BLaER1 treated with 17β-estradiol and CSF1 and Interleukin-3, amounts not matched to agents 10 nM and 100 nM (cell line): Measurements from ENCODE around the gene ADGRV1.

Experiments
- H3K27ac ChIP-seq, 11 experiments: shearing (Covaris generic); formaldehyde crosslinking; 2 replicates each; pipeline ENCODE4 v1.8.1; 2022
- H3K27me3 ChIP-seq, 11 experiments: shearing (Covaris generic); formaldehyde crosslinking; 2 replicates each; pipeline ENCODE4 v1.8.1; 2022
- H3K36me3 ChIP-seq, 11 experiments: shearing (Covaris generic); formaldehyde crosslinking; 2 replicates each; pipeline ENCODE4 v1.8.1; 2022
- H3K4me1 ChIP-seq, 10 experiments: shearing (Covaris generic); formaldehyde crosslinking; 2 replicates each; pipeline ENCODE4 v1.8.1; 2022
- H3K4me2 ChIP-seq, 11 experiments: shearing (Covaris generic); formaldehyde crosslinking; 2 replicates each; pipeline ENCODE4 v1.8.1; 2022
- H3K4me3 ChIP-seq, 10 experiments: shearing (Covaris generic); formaldehyde crosslinking; 2 replicates each; pipeline ENCODE4 v1.8.1; 2022
- H3K9ac ChIP-seq, 11 experiments: shearing (Covaris generic); formaldehyde crosslinking; 2 replicates each; pipeline ENCODE4 v1.8.1; 2022
- H3K9me3 ChIP-seq, 11 experiments: shearing (Covaris generic); formaldehyde crosslinking; replicated peaks in 1 of 11; 2 replicates each; pipeline ENCODE4 v1.8.1; 2022
- H4K20me1 ChIP-seq, 11 experiments: shearing (Covaris generic); formaldehyde crosslinking; 2 replicates each; pipeline ENCODE4 v1.8.1; 2022
- Cebpa-rat ChIP-seq, 11 experiments: shearing (Covaris generic); IDR thresholded peaks; 2 replicates each; pipeline ENCODE4 v1.8.1; 2022

The ADGRV1 gene

DNA sequence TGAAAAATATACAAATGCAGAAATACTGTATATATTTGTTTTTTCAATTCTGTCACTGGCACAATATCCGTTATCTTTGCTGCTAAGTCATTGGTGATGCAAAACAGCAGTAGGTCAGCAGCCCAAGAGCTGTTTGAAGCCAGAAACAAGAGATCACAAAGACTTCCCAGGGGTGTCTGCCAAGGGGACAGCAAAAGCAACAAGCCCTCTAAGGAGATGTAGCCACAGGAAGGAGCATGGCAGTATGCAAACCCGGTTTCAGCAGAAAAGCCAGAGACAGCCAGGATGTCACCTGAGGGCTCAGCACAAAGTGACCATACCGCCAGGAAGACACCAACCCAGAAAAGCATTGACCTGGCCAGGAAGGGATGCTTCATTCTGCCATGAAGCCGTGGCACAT, 583.0 kb downstream of the ADGRV1 start:
- Histone ChIP-seq H3K36me3 (no peaks in the 10 kb centered on the region), H3K27ac (no peak overlapping the region), H3K4me3 (no peak overlapping the region), H3K4me2 (peak overlapping the region in 5 of 11 experiments; percentile 46 to 82 (median 58); a peak in 8 of 22 replicates), H4K20me1 (no peaks in the 10 kb centered on the region), H3K27me3 (no peaks in the 10 kb centered on the region), H3K9ac (no peak overlapping the region), H3K9me3 (no peaks in the 10 kb centered on the region), H3K4me1 (peaks cover 0 to 46% (median 12%) of the 10 kb centered on the region in 10 experiments; a peak in 11 of 20 replicates)
- TF ChIP-seq Cebpa-rat (IDR thresholded peaks at IDR 0.05), result no peak

GRCh38 chr5:91142386-91142785, 583.8 kb downstream of the ADGRV1 start:
- Histone ChIP-seq H3K4me2 (peak overlapping the region in 7 of 11 experiments; percentile 8 to 82 (median 56); a peak in 12 of 22 replicates), H3K9ac (peak overlapping the region in 1 of 11 experiments; percentile 40; a peak in 1 of 22 replicates), H3K4me1 (peaks cover 0 to 46% (median 12%) of the 10 kb centered on the region in 10 experiments; a peak in 11 of 20 replicates), H3K4me3 (no peak overlapping the region), H3K27me3 (no peaks in the 10 kb centered on the region), H3K36me3 (no peaks in the 10 kb centered on the region), H4K20me1 (no peaks in the 10 kb centered on the region), H3K27ac (peak overlapping the region in 2 of 11 experiments; percentile 26 to 32; a peak in 3 of 22 replicates), H3K9me3 (peaks cover 0 to 5% (median 0%) of the 10 kb centered on the region in 11 experiments; a peak in 9 of 22 replicates)
- no peak for TF ChIP-seq Cebpa-rat (IDR thresholded peaks at IDR 0.05)

GRCh38 chr5:91142819-91143218, 584.2 kb downstream of the ADGRV1 start:
- Histone ChIP-seq H4K20me1 (no peaks in the 10 kb centered on the region), H3K4me2 (peak overlapping the region in 6 of 11 experiments; percentile 31 to 82 (median 57); a peak in 11 of 22 replicates), H3K4me3 (no peak overlapping the region), H3K9me3 (peaks cover 0 to 9% (median 4%) of the 10 kb centered on the region in 11 experiments; a peak in 17 of 22 replicates), H3K27ac (peak overlapping the region in 2 of 11 experiments; percentile 13 to 32; a peak in 3 of 22 replicates), H3K27me3 (no peaks in the 10 kb centered on the region), H3K9ac (no peak overlapping the region), H3K4me1 (peaks cover 0 to 46% (median 12%) of the 10 kb centered on the region in 10 experiments; a peak in 11 of 20 replicates), H3K36me3 (no peaks in the 10 kb centered on the region)
- TF ChIP-seq Cebpa-rat (IDR thresholded peaks at IDR 0.05), result no peak

DNA sequence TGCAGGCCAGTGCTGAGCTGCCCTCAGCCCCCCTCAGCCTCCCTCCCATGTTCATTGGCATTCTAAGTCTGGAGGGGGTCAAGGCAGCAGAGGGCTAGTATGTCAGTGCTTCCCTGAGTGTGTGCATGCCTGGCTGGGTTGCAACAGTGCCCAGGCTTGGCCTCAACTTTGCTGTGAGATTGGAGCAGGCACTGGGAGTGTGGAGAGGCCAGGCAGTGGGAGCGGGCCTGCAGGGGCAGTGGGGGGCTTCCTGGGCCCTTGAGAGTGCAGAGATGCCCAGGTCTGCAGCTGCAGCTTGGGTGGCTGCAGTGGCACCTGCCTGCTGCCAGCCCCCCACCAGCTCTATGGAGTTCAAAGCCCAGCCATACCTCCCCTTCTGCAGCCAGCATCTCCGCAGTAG, 585.2 kb downstream of the ADGRV1 start:
- Histone ChIP-seq H3K36me3 (0 out of 22 replicates have a peak, but pooled peaks cover 0 to 6% (median 0%) of the 10 kb centered on the region in 11 experiments), H3K4me1 (peaks cover 0 to 46% (median 12%) of the 10 kb centered on the region in 10 experiments; a peak in 11 of 20 replicates), H3K4me2 (no peak overlapping the region), H3K27ac (no peak overlapping the region), H4K20me1 (no peaks in the 10 kb centered on the region), H3K4me3 (no peak overlapping the region), H3K9ac (no peak overlapping the region), H3K9me3 (peaks cover 9 to 20% (median 14%) of the 10 kb centered on the region in 11 experiments), H3K27me3 (no peaks in the 10 kb centered on the region)
- no peak for TF ChIP-seq Cebpa-rat (IDR thresholded peaks at IDR 0.05)

- no peak overlapping the region for H3K4me3 ChIP-seq
- H3K36me3 ChIP-seq, result 0 out of 22 replicates have a peak, but pooled peaks cover 0 to 6% (median 0%) of the 10 kb centered on the region in 11 experiments
- H3K9me3 ChIP-seq, result peaks cover 15 to 28% (median 23%) of the 10 kb centered on the region in 11 experiments
- H3K4me2 ChIP-seq, result no peak overlapping the region; a peak in 1 of 22 replicates
- H3K27ac ChIP-seq, result no peak overlapping the region
- H3K9ac ChIP-seq, result no peak overlapping the region
- H3K27me3 ChIP-seq, result no peaks in the 10 kb centered on the region
- peaks cover 0 to 39% (median 12%) of the 10 kb centered on the region in 10 experiments; a peak in 11 of 20 replicates for H3K4me1 ChIP-seq
- no peaks in the 10 kb centered on the region for H4K20me1 ChIP-seq
- TF ChIP-seq Cebpa-rat (IDR thresholded peaks at IDR 0.05), result no peak
Measured at GRCh38 chr5:91144491-91145332, 586.1 kb downstream of the ADGRV1 start.

- Histone ChIP-seq H3K27me3 (no peaks in the 10 kb centered on the region), H3K27ac (no peak overlapping the region), H3K4me2 (no peak overlapping the region; a peak in 1 of 22 replicates), H3K4me3 (no peak overlapping the region), H4K20me1 (no peaks in the 10 kb centered on the region), H3K9me3 (peaks cover 15 to 29% (median 23%) of the 10 kb centered on the region in 11 experiments), H3K9ac (no peak overlapping the region), H3K4me1 (peaks cover 0 to 34% (median 12%) of the 10 kb centered on the region in 10 experiments; a peak in 11 of 20 replicates), H3K36me3 (0 out of 22 replicates have a peak, but pooled peaks cover 0 to 6% (median 0%) of the 10 kb centered on the region in 11 experiments)
- TF ChIP-seq Cebpa-rat (IDR thresholded peaks at IDR 0.05), result no peak
Measured at GRCh38 chr5:91145333-91145620, 586.7 kb downstream of the ADGRV1 start.

- Histone ChIP-seq H3K4me2 (no peak overlapping the region), H3K27me3 (no peaks in the 10 kb centered on the region), H3K27ac (no peak overlapping the region), H3K9ac (no peak overlapping the region), H3K9me3 (peaks cover 15 to 29% (median 23%) of the 10 kb centered on the region in 11 experiments), H3K4me3 (no peak overlapping the region), H3K4me1 (peaks cover 0 to 27% (median 12%) of the 10 kb centered on the region in 10 experiments; a peak in 11 of 20 replicates), H3K36me3 (0 out of 22 replicates have a peak, but pooled peaks cover 0 to 6% (median 0%) of the 10 kb centered on the region in 11 experiments), H4K20me1 (no peaks in the 10 kb centered on the region)
- TF ChIP-seq Cebpa-rat (IDR thresholded peaks at IDR 0.05), result no peak
Measured at GRCh38 chr5:91146230-91146629, 587.6 kb downstream of the ADGRV1 start.

- Histone ChIP-seq H3K27me3 (no peaks in the 10 kb centered on the region), H3K4me2 (no peak overlapping the region), H4K20me1 (no peaks in the 10 kb centered on the region), H3K9ac (no peak overlapping the region), H3K4me3 (no peak overlapping the region), H3K27ac (no peak overlapping the region), H3K4me1 (peaks cover 0 to 20% (median 9%) of the 10 kb centered on the region in 10 experiments; a peak in 11 of 20 replicates), H3K36me3 (0 out of 22 replicates have a peak, but pooled peaks cover 0 to 6% (median 0%) of the 10 kb centered on the region in 11 experiments), H3K9me3 (peaks cover 15 to 29% (median 23%) of the 10 kb centered on the region in 11 experiments)
- no peak for TF ChIP-seq Cebpa-rat (IDR thresholded peaks at IDR 0.05)
Measured at GRCh38 chr5:91146905-91147600, 588.5 kb downstream of the ADGRV1 start.
